Hair follicular keratinocyte (primary cell): ENCODE results near the gene CBX4. TPM values are rescaled to one million over a fixed set of nuclear protein-coding genes. Genes with fewer than 3 reads are reported as not detected.

Experiments
- total RNA-seq: library from RNA; depleted of rRNA; stranded (reverse); fragments of >200 nt; gene quantifications from 2 replicates; pipeline ENCODE4 v1.2.3, GENCODE V29; 2015

Gene CBX4
- 15.0 and 28.0 TPM in 2 replicates for total RNA-seq

DNA sequence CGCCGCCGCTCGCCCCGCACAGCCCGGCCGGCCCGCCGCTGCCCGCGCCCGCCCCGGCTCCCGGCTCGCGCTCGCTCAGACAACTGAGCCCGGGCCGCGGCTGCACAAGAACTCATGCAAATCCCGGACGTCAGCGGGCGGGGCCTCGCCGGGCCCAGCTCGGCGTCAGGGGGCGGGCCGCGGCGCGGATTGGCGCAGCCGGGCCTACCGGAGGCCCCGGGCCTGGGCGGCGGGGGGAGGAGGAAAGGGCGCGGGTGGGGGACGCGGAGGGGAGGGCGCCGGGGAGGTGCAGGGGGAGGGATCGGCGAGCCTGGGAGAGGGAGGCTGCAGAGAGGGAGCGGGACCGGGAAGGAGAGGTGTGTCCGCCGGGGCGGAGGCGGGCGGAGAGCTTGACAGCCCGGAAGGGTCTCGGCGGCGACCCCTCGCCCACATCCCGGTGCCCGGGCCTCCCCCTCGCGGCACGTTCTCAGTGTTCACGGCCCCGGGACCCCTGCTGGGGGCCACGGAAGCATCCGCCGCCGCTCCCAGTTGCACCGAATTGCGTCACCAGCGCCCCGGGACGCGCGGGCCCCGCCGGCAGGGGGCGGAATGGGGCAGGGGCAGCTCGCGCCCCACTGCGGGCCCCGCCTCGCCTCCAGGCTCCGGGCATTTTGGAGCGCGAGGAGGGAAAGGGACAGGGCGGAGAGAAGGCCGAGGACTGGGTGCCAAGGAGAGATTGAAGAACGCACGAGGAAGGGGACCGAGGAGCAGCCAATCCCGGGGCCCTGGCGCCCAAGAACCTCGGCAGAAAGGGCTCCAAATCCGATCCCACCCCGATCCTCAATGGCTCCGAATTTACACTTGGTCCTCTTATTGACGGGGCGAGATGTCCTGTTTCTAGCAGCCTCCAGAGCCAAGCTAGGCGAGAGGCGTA lies at the start of gene CBX4:
CBX4 (minus strand) TSS at position 85 of the 913 bp plus-strand sequence. CDS start 189 bp downstream, outside the sequence.

DNA sequence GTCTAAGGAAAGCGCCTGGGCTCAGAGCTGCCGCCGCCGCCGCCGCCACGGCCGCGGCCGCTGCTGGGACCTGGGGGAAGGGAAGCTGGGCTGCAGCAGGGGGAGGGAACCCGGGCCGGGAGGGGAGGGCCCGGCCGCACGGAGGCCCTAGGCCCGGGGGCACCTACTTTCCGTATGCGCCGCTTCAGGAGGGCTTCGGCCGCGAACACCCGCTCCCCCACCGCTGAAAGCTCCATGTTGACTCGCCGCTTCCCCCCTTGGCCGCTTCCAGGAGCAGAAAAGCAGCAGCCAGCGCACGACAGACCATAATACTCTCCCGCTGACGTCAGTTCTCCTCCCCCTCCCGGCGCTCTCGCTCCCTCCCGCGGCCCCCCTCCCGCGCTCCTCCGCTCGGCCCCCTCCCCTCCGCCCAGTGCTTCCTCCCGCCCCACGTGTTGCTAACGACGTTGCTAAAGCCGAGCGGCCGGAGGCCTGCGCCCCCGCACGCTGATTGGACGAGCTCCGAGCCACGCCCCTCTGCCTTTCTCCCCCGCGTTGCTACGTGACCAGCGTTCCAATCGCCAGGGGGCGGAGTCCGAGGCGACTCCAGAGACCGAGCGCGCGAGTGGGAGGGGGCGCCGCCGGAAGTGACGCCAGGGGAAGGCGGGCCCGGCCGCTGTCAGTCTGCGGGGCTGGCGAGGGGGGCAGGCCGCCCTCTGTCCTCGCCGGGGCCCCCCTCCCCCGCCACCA lies 42.3 kb downstream of the CBX4 start, which contains the start of gene CBX8:
CBX8 (minus strand) TSS at position 315 of the 729 bp plus-strand sequence; CDS start at position 236, 79 bp downstream.

Other genes with a start within 250 kb of the CBX4 start
- gene RBFOX3, start 228.4 kb downstream of the CBX4 start, total RNA-seq = 0.31 TPM in 1 of 2 replicates, not detected in the other
- not detected in 2 replicates for gene ENPP7, start 108.5 kb downstream of the CBX4 start, total RNA-seq
- gene CBX2, start 61.3 kb downstream of the CBX4 start, total RNA-seq = 3.7 and 5.3 TPM in 2 replicates
- gene CBX8, start 42.4 kb downstream of the CBX4 start, total RNA-seq = 2.4 and 4.0 TPM in 2 replicates
- 20.1 and 26.0 TPM in 2 replicates for gene TBC1D16, start 196.4 kb upstream of the CBX4 start, total RNA-seq
- gene CCDC40, start 197.2 kb upstream of the CBX4 start, total RNA-seq = 0.47 and 0.57 TPM in 2 replicates